Neural progenitor cell (in vitro differentiated cells): ENCODE results near the gene SLC24A4.

Experiments used
- CTCF ChIP-seq: fragments of 200-600 bp; sonication (generic); IDR thresholded peaks from 2 replicates; pipeline ENCODE4 v1.5.1; 2017; ENCODE audit warnings: antibody characterized with exemption, mild to moderate bottlenecking
- EZH2 ChIP-seq: fragments of 200-600 bp; sonication (generic); IDR thresholded peaks from 2 replicates; pipeline ENCODE4 v1.6.1; 2017; ENCODE audit warnings: antibody characterized with exemption, mild to moderate bottlenecking, moderate library complexity

DNA sequence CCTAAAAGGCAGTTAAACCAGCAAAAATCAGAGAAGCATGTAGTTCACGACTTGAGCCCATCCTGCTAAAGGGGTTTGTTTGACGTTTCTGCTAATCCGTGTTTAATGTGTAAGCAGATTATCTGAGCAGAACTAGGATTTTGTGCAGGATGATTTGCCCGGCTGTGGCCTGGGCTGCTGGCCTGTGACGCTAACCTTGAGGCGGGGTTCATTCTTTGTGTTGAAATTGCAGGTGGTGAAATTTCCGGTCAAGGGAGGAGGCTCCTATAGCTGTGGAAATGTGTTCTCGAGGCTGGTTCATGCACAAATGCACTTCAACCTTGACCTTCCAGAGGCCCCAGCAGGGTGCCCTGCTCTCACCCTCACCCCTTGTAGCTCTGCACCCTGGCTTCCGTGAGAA is 63.7 kb downstream of the SLC24A4 start:
- no peak for TF ChIP-seq CTCF
- TF ChIP-seq EZH2: no peak
